GM19099 (cell line): ENCODE results near the gene TTC34.

Source experiments
- POLR2A ChIP-seq: IDR thresholded peaks from 3 replicates; pipeline ENCODE4 v1.6.1; 2011; ENCODE audit warnings: low read depth; ENCODE audit not compliant: insufficient read length; ENCODE audit errors: extremely low read depth

Gene TTC34

DNA sequence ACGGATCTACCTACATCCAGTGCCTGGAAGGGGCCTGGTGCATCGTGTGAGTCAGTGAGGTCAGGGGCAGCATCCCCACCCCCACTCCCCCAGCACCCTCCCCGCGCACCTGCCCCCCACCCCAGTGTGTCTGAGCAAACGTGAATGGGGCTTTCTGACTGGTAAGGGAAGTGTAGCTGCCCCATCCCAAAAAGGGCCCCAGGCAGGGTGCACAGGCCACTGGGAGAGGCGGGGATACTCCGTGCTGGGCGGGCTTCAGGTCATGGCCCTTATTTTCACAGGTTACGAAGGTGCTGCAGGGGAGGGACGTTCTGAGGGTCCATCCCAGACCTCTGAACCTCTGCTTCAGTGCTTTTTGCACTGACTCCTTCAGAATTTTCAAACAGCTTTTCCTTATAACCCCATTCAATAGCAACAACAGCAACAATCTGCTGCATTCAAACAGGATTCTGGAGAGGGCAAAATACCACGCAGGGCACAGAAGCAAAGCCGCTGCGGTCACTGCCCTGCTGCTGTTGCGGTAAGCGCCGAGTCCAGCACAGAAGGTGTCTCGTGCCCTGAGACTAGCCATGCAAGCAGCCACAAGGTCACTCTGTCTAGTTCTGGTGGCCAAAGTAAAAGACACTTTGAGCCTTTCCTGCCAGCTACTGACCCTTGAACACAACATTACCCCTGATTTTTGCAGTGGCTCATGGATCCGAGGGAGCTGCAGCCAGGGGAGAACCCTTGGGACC, 10.3 kb downstream of the TTC34 start:
- no peak for TF ChIP-seq POLR2A

DNA sequence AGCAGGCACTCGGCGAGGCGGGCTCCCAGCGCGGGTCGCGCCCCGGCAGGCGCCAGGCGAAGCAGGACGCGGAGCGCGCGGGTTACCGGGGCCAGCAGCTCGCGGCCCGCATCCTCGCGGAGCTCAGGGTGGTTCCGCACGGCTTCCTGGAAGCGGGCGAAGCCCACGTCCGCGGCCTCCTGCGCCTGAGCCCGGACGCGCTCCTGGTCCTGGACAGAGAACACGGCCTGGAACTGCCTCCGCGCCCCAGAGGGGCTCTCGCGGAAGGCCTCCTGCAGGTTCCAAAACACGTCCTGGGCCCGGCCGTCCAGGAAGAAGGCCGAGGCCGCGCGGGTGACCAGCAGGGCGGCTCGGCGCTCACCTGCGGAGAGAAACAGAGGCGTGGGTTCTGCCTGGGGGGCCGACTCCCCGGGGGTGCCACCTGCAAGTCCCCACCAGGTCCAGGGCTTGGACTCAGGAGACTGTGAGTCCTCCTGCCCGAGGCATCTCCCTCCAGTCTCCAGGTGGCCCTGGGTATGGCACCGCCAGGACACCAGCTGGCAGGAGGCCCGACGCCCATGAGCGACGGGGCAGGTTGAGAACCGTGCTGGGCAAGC, 11.4 kb downstream of the TTC34 start:
- no peak for TF ChIP-seq POLR2A

DNA sequence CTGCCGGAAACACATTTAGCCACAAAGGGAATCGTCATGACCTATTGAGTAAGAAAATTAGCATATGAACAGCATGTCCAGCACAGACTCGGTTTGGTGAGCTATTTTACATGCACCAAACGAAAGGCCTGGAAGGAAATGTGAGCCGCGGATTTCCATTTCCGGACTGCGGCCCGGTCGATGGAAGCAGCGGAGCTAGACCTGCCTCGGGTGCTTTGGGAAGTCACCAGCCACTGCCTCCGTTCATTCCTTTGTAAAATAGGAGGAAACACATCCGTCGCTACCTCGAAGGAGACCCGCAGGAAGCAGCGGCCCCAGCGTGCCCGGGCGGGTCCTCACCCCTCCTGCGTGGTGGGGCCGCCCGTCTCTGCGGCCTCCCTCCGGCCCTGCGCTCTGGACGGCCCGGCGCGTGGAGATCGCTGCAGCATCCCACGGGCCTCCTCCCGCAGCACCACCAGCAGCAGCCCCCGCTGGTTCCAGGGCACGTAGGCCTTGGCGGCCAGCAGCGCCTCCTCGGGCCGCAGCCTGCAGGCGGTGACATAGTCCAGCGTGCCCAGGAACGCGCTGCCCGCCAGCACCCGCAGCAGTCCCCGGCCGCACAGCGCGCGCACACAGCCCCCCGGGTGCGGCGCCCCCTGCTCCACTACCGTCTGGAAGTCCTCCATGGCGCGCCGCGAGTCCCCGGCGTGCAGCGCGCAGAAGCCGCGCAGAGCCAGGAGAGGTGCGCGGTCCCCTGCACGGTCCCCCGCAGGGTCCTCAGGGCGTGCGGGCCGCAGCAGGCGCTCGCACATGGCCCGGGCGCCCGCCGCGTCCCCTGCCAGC, 12.1 kb downstream of the TTC34 start:
- TF ChIP-seq POLR2A = no peak

DNA sequence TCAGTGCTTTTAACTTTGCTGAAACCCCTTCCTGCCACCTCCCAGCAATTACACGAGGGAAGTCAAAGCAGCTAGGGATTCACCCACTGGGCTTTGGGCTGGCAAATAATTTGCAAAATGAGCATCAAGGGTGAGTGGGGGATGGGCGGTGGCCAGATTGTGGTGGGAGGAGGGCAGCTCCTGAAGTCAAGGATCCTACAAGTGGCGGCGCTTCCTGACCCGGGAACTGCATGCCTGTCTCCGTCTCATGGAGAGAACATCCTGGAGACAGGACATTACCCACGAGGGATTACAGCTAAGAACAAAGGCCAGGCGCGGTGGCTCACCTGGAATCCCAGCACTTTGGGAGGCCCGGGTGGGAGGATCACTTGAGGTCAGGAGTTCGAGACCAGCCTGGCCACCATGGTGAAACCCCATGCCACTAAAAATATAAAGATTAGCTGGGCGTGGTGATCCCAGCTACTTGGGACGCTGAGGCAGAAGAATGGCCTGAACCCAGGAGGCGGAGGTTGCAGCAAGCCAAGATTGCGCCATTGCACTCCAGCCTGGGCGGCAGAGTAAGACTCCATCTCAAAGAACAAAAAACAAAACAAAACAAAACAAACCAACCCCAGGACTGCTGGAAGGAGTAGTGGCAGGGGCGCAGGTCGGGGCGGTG, 12.9 kb downstream of the TTC34 start:
- no peak for TF ChIP-seq POLR2A

DNA sequence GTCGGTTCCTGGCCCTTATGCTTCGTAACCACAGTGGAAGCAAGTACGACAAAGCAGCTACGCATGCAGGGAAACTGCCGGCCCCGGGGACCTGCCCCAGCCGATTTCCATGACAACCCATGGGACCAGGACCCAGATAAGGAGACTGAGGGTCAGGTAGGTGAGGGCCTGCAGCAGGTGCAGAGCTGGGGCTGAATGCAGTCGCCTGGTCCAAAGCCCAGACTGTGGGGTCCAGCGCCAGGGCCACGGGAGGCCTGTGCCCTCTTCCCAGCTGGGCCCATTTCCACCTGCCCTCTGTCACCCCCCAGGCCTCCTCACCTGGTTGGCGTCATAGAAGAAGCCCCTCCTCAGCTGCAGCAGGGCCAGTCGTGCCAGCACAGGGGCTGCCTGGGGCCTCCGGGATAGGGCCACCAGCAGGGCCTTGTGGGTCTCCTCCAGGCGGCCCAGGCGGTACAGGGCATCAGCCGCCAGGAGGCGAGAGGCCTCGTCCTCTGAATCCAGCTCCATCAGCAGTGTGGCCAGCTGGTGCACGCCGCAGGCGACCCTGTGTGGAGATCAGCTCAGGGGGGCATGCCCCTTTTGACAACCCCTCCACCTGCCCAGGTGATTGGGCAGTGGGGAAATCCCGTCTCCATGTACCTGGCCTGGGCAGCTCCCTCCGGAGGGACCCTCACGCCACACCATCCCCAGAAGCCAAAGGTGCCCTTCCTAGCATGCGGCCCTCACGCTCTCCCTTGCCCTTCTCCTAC, 14.2 kb downstream of the TTC34 start:
- no peak for TF ChIP-seq POLR2A

DNA sequence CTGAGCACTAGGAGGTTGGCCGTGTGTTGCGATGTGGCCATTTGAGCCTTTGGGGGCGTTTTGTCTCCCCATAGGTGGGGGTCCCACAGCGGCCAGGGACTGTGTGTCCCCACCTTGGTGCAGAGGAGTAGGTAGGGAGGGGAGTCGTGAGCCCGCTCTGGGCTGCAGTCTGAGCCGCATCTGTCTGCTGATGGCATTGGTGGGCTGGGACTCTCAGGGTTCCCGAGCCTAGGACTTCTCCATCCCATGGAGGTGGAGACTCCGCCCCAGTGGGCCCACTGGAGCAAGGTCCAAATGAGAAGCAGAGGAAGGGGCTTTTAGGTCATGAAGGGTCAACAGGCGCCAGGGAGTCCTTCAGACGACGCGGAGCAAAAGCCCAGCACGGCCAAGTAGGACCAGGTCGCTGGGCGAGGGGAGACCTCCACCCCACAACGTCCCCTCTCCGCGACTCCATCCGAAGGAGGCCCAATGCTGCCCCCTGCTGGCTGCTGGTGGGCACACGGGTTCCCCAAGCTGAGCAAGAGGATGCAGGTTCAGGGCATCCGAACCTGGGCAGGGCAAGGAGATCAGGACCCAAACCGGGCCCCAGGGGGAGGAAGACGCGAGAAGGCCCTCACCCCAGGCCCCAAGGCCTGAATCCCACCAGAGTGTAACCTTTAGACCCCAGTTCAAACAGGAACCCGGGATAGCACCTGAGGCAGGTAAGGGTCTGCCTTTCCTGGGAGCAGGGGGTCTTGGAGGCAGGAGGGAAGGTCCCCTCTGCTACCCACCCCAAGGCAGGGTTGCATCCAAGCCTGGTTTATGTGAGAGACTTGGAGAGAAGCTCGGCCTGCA, 14.9 kb downstream of the TTC34 start:
- no peak for TF ChIP-seq POLR2A

DNA sequence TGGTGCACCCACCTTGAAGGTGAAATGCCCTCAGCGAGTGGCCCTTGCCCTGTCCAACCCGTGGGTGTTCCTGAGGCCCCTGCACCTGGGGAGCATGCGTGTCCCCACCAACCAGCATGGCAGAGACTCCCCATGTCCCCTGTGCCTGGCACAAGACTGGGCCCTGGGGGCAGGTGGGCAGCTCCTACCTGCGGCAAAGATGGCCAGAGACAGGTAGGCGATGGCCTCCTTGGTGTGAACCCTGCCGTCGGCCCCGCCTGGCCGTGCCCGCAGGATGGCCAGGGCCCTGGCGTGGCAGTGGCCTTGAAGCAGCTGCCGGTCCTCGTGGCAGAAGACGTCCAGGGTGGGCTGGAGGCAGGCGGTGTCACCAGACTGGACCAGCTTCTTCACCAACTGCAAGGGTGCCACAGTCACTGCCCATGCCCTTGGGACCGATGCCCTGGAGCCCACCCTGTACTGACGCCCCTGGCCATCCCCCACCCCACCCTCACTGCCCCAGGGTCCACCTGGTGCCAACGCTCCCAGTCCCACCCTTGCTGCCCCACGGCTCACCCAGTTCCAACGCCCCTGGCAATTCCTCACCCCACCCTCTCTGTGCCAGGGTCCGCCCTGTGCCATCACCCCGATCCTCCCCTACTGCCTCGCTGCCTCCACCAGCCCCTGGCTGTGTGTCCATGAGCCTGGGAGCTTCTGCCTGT, 15.7 kb downstream of the TTC34 start:
- no peak for TF ChIP-seq POLR2A

DNA sequence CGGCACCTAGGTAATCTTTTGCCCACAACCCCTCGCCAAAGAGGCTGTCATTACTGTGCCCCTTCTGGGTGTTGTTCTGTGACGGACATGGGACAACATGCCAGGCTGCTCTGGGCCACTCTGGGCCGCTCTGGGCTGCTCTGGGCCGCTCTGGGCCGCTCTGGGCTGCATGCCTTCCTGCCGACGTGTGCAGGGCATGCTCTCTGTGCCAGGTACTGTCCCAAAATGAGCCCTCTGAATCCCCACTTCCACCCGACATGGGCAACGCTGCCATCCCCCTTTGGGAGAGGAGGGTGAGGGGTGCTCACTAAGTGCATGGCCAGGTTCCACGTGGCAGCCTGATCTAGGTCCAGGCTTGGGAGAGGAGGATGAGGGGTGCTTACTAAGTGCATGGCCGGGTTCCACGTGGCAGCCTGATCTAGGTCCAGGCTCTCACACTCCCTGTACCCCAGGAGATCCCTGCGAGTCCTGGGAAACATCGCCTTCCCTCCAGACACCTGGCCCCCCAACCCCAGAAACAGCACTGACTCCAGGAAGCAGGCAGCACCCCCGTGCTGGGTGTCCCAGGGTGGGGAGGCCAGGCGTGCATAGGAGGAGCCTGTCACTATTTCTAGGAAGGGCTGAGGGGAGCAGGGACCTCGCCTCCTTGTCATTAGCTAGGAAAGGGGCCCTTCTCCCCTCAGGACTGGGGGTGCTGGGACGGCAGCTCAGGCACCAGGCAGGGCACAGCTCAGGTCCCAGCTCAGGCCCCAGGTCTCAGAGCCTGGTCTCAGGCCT, 16.5 kb downstream of the TTC34 start:
- TF ChIP-seq POLR2A = no peak

DNA sequence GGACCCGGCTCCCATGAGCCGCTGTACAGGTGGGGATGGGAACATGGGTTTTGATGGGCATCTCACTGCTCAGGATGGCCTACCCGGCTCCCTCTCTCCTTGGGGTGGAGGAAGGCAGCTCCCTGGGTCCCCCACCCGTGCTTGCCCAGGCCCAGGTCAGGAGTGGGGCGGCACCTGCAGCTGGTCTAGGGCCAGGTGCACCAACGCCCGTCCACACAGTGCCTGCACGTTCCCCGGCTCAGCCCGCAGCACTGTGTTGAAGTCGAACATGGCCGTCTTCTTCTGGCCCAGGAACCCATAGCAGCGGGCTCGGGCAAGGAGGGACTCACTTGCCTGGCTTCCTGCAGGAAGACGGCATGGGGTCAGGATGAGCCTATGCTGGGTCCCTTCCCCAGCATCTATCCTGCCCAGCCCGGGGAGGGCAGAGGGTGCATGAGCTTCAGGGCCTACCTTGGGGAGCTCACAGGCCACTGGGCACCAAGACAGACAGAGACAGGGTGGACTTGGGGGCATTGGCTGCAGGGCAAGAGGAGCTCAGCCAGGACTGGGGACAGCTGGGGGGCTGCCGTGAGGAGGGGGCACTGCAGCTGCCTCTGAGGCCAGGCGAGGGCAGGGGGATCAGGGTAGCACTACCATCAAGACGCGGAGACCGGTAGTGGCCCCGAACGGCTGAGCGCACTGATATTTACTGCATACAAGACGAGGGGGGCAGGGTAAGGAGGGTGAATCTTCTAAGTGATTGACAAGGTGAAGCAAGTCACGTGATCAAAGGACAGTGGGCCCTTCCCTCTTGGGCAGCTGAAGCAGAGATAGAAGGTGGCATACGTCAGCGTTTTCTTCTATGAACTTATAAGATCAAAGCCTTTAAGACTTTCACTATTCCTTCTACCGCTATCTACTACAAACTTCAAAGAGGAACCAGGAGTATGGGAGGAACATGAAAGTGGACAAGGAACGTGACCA, 17.8 kb downstream of the TTC34 start:
- TF ChIP-seq POLR2A = no peak

DNA sequence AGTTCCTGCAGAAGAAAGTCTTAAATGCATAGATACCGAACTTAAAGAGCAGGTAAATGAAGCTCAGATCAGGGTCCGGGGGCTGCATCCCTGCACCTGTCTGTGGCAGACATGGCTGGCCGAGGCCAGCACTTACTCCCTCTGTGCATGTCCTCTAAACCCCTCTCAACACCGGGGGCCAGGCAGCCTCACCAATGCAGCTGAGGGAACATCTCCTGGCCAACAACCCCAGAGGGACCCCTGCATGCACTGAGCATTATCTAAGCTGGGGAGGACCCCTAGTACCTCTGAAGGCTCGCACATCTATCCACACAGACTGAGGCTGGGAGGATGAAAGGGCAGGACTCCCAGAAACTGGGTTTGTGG, 18.4 kb downstream of the TTC34 start:
- TF ChIP-seq POLR2A = no peak

DNA sequence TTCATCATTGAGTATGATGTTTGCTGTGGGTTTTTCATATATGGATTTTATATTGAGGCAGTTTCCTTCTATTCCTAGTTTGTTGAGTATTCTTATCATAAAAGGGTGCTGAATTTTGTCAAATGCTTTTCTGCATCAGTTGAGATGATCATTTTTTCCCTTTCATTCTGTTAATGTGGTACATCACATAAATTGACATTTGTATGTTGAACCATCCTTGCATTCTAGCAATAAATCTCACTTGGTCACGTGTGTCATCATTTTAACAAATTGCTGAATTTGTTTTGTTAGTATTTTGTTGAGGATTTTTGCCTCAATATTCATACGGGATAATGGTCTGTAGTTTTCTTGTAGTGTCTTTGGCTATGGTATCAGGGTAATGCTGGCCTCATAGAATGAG, 19.9 kb downstream of the TTC34 start:
- no peak for TF ChIP-seq POLR2A

DNA sequence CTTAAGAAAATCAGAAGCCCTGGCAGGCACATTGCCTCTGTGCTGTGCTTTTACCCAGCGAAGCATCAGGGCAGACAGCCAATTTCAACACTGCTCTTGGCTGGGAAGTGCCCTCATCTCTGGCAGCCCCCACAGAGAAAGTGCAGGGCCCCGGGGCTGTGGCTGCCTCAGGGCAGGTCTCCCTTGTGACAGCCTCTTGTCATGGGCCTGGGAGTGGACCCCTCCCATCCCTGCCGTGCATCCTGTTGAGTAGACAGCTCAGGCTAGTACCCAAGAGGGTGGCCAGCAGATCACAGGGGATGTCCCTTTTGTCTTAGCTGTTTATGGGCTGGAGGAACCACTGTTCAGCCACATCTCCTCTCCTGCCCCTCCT, 23.3 kb downstream of the TTC34 start:
- no peak for TF ChIP-seq POLR2A
